ENCODE measurements around the gene EIF2B5.
"Not testable (repeated sequence)": the region's sequence is repeated elsewhere in the genome, so short reads cannot be mapped to it uniquely, and the experiment has no call there.

The EIF2B5 gene

DNA sequence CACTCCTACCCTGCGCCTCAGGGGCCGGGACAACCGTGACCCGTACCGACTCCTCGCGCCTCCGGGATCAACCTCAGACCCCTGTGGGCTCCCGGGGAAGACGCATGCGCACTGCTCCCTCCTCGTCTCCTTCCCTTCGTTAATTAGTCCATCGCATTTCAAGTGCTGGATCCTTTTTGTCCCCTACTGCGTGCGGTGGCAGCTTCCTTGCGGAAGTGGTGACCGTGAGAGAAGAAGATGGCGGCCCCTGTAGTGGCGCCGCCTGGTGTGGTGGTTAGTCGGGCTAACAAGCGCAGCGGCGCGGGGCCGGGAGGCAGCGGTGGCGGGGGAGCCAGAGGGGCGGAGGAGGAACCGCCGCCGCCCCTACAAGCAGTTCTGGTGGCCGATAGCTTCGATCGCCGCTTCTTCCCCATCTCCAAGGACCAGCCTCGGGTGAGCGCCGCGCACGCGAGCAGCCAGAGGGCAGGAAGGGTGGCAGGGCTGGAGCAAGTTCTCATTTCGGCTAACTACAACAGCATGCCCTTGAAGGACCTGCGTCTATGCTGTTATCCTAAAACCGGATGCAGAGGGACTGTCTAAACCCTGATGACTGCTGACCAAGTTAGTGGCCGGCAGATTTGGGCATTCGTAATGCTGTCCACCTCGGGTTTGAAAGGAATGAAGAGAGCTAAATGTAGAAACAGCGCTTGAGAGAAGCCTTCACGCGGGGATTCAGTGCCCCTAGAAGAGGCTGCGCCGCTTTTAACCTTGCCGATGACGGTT lies at the start of gene EIF2B5:
Gene EIF2B5 (plus strand): TSS at position 210 of the 762 bp plus-strand sequence. CDS start 28 bp downstream, at position 238.
- in situ Hi-C loops (cut with MboI; ENCODE audit: low sequenced_read_pairs): no loop called here

DNA sequence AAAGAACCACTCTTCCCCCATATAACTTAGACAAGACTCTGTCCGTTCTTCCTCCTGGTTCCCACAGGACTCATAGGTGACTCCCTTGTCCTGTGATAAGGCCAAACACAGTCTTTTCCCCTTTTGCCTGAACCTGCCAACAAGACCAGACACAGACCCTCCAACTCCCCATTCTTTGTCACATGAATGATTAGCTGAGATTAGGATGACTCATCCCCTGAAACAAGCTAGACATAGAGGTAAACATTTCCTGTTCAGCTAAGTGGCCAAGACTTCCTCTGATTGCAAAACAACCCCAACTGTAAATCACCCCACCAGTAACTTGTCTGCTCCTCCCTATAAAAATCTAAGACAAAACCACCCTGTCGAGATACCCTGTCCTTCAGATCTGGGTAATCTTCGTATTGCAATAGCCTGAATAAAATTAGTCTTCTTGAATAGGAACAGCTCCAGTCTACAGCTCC lies 49.7 kb upstream of the EIF2B5 start:
- in situ Hi-C loops (cut with MboI; ENCODE audit: low sequenced_read_pairs): no loop called here

DNA sequence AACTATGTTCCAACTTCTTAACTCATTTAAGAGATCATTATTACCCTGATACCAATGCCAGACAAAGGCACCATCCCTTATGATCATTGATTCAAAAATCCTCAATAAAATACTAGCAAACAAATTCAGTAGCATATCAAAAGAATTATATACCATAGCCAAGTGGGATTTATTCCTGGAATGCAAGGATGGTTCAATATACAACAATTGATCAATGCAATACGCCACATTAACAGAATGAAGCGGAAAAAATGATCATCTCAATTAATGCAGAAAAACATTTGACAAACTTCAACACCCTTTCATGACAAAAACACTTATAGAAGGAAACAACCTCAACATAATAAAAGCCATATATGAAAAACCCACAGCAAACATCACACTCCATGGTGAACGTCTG lies 43.0 kb upstream of the EIF2B5 start:
- in situ Hi-C loops (cut with MboI; ENCODE audit: low sequenced_read_pairs): no loop called here

DNA sequence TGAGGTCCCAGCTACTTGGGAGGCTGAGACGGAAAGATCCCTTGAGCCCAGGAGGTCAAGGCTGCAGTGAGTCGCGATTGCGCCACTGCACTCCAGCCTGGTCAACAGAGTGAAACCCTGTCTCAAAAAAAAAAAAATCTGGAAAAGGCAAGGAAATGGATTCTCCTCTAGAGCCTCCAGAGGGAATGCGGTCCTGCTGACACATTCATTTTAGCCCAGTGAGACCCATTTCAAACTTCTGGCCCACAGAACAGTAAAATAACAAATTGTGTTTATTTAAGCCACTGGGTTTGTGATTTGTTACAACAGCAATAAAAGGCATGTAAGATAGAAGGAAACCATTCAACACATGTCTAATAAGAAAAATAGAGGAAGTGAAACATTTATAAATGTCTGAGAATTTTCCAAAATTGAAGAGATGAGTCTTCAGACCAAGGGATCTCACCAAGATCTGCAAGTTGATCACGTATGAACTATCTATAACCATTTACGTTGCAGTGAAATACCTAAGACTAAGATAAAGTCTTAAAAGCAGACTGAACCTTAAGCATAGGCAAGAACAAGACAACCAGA lies 38.3 kb upstream of the EIF2B5 start, which contains the start of gene HTR3E:
Gene HTR3E (plus strand): TSS at position 254 of the 573 bp plus-strand sequence. CDS start 466 bp downstream, outside the sequence.
- in situ Hi-C loops (cut with MboI; ENCODE audit: low sequenced_read_pairs): no loop called here

DNA sequence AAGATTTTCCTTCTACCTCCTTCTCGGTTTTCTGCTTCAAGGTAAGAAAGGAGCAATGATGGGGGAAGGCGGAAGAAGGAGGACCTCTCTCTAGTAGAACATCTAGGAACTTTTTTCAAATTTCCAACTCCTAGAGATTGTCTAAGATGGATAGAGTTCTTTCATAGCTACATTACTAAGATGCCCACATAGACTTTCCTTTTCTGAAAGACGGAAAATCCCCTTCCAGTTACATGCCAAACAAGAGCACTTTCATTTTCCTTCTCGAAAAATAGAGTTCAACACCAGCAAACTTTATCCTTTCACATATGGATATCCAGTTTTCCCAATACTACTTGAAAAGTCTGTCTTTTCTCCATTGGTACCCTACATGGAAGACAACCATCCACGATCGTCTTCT lies 37.6 kb upstream of the EIF2B5 start:
- in situ Hi-C loops (cut with MboI; ENCODE audit: low sequenced_read_pairs): no loop called here

DNA sequence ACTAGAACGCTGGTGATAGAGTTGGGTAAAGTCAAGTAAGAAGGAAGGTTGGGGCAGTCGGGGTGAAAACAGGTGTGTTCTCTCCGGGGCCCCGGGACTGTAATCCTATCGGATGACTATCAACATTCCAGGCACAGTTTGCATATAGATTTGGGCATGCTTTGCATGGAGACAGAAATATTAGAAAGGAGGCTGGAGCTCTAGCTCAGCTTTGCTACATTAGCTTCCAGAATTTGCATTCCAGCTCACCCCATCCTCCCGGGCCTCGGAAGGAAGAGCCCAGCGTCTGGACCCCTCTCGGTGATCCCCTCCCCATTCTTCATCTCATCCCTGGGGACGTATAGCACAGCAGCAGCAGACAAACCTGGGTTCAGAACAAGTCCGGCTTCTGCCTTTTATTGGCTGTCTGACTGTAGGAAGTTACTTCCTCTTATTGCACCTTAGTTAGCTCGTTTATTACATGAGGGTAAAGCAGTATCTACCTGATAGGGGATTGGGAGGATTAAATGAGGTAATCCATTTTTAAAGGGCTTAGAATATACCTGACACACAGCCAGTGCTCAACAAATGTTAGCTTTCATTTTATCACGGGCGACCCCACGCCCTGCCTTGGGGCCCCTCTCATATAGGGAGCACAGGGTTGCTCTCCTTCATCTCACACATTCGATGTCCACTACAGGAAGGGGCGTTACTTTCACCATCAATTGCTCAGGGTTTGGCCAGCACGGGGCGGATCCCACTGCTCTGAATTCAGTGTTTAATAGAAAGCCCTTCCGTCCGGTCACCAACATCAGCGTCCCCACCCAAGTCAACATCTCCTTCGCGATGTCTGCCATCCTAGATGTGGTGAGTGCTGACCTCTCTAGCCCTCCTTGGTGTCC lies 35.1 kb upstream of the EIF2B5 start:
- in situ Hi-C loops (cut with MboI; ENCODE audit: low sequenced_read_pairs): no loop called here

DNA sequence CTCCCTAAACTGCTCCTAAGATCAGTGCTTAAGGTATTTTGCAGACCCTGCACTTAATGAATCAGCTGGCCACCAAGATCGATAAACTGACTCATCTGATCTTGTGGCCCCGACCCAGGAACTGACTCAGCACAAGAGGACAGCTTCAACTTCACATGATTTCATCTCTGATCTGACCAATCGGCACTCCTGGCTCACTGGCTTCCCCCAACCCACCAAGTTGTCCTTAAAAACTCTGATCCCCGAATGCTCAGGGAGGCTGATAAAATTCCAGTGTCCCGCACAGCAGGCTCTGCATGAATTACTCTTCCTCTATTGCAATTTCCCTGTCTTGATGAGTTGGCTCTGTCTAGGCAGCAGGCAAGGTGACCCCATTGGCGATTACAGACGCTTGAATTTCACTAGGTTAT lies 24.8 kb upstream of the EIF2B5 start:
- in situ Hi-C loops (cut with MboI; ENCODE audit: low sequenced_read_pairs): no loop called here

DNA sequence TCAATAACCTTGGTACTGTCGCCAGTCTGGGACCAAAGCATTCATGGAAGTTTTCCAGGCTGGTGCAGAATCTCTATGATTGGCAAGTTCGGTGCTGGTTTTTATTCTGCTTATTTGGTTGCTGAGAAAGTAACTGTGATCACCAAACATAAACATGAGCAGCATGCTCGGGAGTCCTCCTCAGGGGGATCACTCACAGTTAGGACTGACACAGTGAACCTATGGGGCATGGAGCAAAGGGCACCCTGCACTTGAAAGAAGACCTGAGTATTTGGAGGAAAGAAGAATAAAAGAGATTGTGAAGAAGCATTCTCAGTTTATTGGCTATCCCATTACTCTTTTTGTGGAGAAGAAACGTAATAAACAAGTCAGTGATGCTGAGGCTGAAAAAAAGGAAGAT lies 19.1 kb upstream of the EIF2B5 start:
- in situ Hi-C loops (cut with MboI; ENCODE audit: low sequenced_read_pairs): no loop called here

DNA sequence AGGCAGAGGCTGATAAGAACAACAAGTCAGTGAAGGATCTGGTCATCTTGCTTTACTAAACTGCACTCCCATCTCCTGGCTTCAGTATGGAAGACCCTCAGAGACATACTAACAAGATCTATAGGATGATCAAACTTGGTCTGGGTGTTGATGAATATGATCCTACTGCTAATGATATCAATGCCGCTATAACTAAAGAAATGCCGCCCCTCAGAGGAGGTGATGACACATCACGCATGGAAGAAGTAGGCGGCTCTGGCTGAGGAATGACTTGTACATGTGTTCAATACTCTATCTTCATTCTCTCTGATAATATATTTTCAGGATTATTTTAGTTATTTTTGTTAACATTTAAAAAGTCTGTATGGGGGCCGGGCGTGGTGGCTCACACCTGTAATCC lies 17.5 kb upstream of the EIF2B5 start:
- in situ Hi-C loops (cut with MboI; ENCODE audit: low sequenced_read_pairs): no loop called here

DNA sequence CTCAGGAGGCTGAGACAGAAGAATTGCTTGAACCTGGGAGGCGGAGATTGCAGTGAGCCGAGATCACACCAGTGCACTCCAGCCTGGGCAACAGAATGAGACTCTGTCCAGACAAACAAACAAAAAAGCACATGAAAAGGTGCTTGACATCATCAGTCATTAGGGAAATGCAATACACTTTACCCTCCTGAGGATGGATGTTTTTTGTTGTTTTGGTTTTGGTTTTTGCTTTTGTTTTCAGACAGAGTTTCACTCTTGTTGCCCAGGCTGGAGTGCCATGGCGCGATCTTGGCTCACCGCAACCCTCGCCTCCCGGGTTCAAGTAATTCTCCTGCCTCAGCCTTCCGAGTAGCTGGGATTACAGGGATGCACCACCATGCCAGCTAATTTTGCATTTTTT lies 14.1 kb upstream of the EIF2B5 start:
- in situ Hi-C loops (cut with MboI; ENCODE audit: low sequenced_read_pairs): not testable (repeated sequence)

DNA sequence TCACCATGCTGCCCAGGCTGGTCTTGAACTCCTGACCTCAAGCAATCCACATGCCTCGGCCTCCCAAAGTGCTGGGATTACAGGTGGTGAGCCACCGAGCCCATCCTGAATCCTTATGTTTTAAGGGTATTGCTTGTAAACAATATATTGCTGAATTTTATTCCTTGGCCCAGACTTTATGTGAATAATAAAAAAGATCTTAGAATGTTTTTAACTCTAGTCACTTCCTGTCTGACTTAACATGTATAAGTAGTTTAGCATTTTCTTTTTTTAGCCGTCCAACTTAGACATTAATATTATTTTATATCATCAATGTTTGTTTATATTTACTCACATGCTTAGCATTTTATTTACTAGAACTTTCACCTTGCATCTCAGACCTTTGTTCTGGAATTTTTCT lies 9.2 kb upstream of the EIF2B5 start:
- in situ Hi-C loops (cut with MboI; ENCODE audit: low sequenced_read_pairs): no loop called here

DNA sequence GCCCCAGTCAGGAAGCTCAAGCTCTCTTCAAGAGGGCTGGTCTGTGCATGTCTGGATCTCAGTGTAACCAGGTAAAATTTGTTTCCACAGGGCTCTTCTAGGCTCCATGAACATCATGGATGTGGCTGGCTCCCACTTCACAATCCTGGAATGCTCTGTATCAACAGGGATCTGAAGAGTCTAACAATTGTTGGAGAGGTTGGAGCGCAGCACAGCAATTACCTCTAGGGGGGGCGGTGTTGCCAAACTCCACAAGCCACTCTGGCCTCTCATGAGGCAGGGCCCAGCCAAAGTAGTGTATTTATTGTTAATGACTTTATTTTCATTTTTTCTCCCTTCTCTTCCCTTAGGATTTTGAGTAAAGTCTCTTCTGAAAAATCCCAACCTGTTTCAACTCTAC lies 6.1 kb upstream of the EIF2B5 start:
- in situ Hi-C loops (cut with MboI; ENCODE audit: low sequenced_read_pairs): no loop called here

DNA sequence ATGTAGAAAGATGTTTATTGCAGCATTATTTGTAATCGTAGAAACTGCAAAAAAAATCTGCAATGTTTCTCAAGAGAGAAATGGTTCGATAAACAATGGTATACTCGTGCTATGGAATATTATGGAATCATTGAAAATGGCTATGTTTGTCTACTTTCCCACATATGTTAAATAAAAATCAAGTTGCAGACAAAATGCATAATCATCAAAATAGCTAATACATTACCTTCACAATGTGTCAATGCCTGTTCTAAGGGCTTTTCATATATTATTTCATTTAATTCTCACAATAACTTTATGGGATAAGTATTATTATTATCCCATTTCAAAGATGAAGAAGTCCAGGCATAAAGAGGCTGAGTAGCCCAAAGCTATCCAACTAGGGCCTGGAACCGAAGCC lies 2.2 kb upstream of the EIF2B5 start:
- in situ Hi-C loops (cut with MboI; ENCODE audit: low sequenced_read_pairs): no loop called here

DNA sequence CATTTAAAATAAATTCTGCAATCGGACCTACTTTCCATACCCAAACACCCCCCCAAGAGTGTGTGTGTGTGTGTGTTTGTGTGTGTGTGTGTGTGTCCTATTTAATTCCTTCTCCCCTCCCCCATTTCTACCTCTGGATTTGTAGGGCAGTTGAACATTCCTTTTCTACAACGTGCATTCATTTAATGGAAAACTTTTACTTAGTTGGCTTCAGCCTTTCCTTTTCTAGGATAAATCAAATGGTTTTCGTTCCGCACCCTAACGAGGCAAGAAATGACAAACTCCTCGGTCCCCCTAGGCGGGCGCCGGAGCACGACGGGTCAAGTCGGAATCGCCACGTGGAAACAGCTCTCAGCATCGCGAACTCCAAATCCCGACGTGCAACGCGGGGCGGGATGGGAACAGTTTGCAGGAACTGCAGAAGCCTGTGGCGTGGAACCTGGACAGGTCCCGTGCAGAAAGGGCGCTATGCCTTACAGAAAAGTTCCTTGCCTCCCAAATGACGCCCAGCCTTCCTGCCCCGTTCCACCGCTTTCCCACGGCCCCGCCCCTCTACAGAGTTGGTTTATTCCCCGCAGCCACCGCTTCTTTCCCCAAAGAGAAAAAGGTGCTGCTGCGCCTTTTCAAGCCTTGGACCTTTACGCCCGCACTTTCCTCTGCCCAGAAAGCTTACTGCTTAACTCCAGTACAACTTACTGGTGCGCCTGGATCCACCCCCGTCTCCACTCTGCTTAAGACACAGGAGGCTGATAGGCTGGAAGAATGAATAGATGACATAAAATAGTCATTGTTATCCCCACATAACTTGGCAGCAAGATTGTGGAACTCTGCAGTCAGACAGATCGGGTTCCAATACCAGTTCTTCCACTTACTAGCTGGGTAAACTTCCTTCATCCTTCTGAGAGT lies 1.1 kb upstream of the EIF2B5 start:
- in situ Hi-C loops (cut with MboI; ENCODE audit: low sequenced_read_pairs): no loop called here

DNA sequence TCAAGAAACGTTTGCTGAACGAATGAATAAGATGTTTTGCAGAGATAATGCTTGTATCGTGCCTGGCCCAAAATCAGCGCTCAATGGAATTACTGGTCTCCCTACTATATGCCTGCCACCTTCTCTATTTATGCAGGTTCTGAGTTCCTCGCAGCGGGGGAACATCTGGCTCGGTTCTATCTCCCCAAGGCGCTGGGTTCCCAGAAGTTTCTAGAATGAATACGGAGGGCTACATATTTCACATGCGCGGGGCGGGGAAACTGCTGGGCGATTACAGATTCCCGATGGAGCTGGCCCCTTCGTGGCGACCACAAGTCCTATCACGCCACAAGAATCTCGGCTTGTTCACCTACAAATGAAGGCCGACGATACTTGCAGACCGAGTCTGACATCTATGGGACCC lies 411 bp upstream of the EIF2B5 start:
- in situ Hi-C loops (cut with MboI; ENCODE audit: low sequenced_read_pairs): no loop called here

DNA sequence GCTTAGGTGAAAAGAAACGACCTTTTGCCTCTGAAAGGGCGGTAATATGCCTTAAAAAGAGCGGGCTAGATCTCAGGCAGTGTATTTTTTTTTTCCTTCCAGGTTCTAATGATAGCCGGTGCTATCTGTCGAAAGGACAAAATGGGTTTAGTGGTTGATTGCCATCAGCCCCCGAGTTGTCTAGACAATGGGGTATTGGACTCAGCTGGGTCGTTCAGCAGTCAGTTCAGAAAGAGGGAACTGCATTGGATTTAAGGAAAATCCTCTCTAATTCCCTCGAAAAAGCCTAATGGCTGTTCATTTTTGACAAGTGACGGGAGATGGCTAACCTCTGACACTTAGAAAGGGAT lies 728 bp downstream of the EIF2B5 start:
- in situ Hi-C loops (cut with MboI; ENCODE audit: low sequenced_read_pairs): no loop called here

DNA sequence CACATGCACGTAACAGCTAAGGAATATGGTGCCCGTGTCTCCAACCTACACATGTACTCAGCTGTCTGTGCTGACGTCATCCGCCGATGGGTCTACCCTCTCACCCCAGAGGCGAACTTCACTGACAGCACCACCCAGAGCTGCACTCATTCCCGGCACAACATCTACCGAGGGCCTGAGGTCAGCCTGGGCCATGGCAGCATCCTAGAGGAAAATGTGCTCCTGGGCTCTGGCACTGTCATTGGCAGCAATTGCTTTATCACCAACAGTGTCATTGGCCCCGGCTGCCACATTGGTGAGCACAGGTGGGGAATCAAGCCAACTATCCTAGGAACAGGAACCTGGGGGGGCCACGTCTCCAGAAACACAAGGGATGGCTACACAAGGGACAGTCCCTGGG lies 5.3 kb downstream of the EIF2B5 start:
- in situ Hi-C loops (cut with MboI; ENCODE audit: low sequenced_read_pairs): no loop called here

DNA sequence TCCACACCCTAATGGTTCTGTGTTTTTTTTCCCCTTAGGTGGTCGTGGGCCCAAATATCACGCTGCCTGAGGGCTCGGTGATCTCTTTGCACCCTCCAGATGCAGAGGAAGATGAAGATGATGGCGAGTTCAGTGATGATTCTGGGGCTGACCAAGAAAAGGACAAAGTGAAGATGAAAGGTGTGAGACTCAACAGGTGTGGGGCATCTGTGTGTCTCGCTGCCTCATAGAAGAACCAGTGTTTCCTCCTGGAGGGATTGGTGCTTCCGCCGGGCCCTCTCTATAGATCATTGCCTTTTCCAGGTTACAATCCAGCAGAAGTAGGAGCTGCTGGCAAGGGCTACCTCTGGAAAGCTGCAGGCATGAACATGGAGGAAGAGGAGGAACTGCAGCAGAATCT lies 7.0 kb downstream of the EIF2B5 start:
- in situ Hi-C loops (cut with MboI; ENCODE audit: low sequenced_read_pairs): no loop called here

DNA sequence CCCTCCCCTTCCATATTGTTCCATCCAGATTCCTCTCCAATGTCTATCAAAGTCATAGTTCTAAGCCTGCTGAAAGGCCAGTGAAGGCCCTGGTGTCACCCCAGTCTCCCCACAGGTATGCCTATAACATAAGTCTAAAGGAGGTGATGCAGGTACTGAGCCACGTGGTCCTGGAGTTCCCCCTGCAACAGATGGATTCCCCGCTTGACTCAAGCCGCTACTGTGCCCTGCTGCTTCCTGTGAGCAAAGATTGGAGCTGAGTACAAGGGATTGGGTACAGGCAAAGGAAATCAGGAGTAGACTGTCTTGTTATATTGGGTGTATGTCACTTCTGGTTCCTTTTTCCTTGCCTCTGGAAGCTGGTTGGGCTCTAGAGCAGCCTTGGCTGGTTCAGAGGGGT lies 8.2 kb downstream of the EIF2B5 start:
- in situ Hi-C loops (cut with MboI; ENCODE audit: low sequenced_read_pairs): no loop called here

DNA sequence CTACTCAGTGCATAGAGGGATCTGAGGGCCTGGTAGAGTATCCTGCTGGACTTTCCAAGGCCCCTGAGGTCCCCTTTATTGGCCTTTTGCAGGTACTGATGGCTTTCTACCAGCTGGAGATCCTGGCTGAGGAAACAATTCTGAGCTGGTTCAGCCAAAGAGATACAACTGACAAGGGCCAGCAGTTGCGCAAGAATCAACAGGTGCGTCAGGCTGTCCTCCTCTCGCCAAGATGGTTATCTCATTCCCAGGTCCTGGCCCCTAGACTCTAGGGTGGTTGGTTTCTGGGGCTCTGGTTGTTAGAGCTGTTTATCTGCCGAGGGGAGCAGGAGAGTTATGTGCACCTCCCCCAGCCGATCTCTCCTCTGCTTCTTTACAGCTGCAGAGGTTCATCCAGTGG lies 9.3 kb downstream of the EIF2B5 start:
- in situ Hi-C loops (cut with MboI; ENCODE audit: low sequenced_read_pairs): no loop called here

DNA sequence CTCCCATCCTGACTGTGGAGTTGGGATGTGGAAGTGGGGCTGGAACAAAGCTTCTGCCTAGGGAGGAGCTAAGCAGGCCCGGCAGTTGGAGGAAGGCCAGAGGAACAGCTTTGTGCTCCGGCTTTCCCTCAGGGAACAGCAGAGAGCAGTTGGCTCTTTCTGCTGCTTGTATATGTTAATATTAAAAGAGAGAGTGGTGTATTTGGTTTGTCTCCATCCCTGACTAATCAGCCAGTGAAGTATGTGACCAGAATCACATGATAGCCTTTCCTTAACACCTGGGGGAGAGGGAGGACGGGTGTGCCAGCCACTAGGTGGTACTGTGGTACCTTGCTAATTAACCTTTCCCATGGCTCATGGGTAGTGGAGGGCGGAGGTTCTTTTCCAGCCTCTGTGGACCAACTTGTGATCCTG lies 10.0 kb downstream of the EIF2B5 start:
- in situ Hi-C loops (cut with MboI; ENCODE audit: low sequenced_read_pairs): no loop called here
